Omental fat pad (tissue), 4 donors: ENCODE measurements around the gene MATN1. TPM values are rescaled to one million over a fixed set of nuclear protein-coding genes. Genes with fewer than 3 reads are reported as not detected.

Experiments
- ATAC-seq: fragments of 150-250 bp; one replicate; pipeline ENCODE4 v1.9.1; 2016; ENCODE audit warnings: mild to moderate bottlenecking, moderate library complexity; ENCODE audit not compliant: low FRiP score
- DNase-seq: peaks from one replicate; pipeline ENCODE4 v3.0.0-alpha.2; 2019; ENCODE audit warnings: low spot score
- CTCF ChIP-seq, 3 donors: fragments of 450-650 bp; IDR thresholded peaks; one replicate each; pipeline ENCODE4 v1.5.1; 2016 to 2017; ENCODE audit warnings: antibody characterized with exemption in 3 of 3, mild to moderate bottlenecking in 3 of 3, moderate library complexity in 2 of 3
- total RNA-seq, 4 donors: library from RNA; depleted of rRNA; stranded (reverse); fragments of >200 nt; gene quantifications; one replicate each; pipeline ENCODE4 v1.1.0, GENCODE V29; 2016

The MATN1 gene
- total RNA-seq, 4 donors from 2014 or later, result 0.28 to 0.84 TPM; not detected in 2

GRCh38 chr1:30724655-30725421, 1.5 kb upstream of the MATN1 start:
- DNase-seq (no peak), ATAC-seq (no peak)
- TF ChIP-seq CTCF (IDR thresholded peaks at IDR 0.05), result no peak

DNA sequence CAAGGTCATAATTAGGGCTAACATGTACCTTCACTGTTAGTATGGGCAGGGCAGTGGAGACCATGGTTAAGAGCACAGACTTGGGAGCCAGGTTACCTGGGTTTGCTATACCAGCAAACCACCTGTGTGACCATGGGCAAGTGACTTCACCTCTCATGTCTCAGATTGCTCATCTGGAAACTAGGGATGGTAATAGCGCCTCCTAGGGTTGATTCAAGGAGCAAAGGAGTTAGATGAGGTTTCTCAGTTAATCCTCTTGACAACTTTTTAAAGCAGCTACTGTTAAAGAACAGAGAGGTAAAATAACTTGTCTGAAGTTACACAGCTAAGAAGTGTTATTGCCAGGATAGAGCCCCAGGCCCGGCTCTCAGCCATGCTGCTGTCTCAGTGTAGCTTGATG, 790 bp upstream of the MATN1 start:
- TF ChIP-seq CTCF (IDR thresholded peaks at IDR 0.05), result no peak
- DNase-seq (no peak), ATAC-seq (no peak)

- ATAC-seq (no peak), DNase-seq (no peak)
- TF ChIP-seq CTCF (IDR thresholded peaks at IDR 0.05), result no peak
Measured at GRCh38 chr1:30721812-30722537, 1.4 kb downstream of the MATN1 start.

DNA sequence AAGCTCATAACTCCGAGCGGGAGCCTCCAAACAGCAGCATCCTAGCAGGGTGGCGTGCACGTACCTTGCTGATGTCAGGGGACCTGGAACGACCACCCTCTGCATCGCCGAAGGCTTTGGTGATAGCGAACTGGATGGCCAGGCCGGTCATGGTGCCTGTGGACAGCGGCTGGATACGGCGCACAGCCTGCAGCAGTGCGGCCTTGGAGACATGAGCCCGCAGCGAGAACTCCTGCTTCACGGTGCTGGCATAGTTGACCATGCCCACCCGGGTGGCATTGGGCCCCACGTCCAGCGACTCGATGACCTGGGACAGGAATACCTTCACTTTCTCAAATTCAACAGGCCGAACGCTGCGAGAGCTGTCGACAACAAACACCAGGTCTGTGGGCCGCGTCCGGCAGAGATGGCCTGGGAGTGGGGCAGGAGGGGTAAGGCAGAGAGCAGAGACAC, 2.0 kb downstream of the MATN1 start:
- no peak for TF ChIP-seq CTCF (IDR thresholded peaks at IDR 0.05)
- no peak for ATAC-seq
- no peak for DNase-seq

DNA sequence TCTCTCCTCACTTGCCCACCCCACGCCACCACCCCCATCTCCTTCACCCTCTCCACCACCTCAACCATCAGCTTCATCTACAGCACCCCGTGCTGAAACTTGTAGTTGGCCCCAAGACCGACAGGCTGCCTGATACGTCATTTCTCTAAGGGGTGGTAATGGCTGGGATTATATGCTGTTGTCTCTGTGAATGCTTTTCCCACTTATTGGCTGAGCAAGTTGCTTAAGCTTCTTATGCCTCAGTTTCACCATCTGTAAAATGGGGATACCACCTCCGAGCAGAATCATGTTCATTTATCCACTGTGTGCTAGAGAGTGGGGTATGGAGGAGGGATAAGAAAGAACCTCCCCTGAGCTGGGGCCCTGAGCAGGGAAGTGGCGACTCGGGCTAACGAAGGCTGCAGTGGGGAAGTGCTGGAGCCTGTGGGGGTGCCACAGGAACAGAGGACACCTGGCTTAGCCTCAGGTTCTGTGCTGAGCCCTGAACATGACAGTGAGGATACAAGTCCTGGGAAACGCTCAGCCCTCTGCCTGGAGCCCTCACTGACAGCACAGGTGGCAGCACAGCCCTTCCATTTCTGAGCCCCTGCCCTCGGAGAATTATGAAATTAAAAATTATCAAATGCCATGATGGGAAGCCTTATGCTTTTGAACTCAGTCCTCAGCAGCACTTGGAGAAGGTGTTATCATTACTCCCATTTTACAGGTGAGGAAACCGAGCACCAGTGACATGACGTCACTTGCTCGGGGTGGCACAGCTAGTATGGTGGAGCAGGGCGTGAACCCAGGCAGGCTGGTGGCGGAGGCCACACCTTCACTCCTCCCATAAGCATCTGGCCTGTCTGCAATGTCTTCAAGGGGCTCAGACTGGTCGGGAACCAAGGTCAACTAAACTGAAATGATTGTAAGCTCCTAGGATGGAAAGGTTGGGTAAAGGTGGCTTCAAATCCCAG, 2.8 kb downstream of the MATN1 start:
- TF ChIP-seq CTCF (IDR thresholded peaks at IDR 0.05), result no peak
- DNase-seq (no peak), ATAC-seq (no peak)

- ATAC-seq, result no peak
- no peak for TF ChIP-seq CTCF (IDR thresholded peaks at IDR 0.05)
- no peak for DNase-seq
Measured at GRCh38 chr1:30719406-30720270, 3.7 kb downstream of the MATN1 start.
